Stimulated activated CD8-positive, alpha-beta memory T cell treated with anti-CD3 and anti-CD28 coated beads, Interleukin-4, amount 100 ng/mL, for 48 hours (primary cell): ENCODE results near the gene RARRES2.
A peak's percentile ranks its signal among the peaks of the same experiment; 100 is the strongest.
"Not testable (repeated sequence)": the region's sequence is repeated elsewhere in the genome, so short reads cannot be mapped to it uniquely, and the experiment has no call there.

Experiments
- DNase-seq: peaks from one replicate; pipeline ENCODE4 v3.0.0-alpha.2; 2020

RARRES2 gene

GRCh38 chr7:150335108-150335773 is 6.2 kb downstream of the RARRES2 start:
- DNase-seq: no peak

DNA sequence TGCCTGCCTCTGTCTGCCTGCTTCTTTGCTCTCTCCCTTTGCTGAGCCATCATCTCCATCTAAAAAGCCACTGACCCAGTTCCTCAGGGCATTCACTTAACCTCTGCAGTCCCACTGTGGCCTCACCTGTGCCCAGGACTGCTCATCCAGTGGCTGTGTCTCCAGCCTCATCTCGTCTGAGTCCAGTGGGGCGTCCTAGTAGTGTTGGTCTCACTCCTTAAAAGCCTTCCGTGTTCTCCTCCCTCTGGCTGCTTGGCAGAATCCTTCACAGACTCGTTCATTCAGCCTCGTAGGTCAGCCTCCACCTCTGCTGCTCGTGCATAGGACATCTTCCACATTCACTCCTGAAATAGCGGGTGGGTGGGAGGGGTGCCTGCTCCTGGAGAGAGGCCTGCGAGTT is 7.3 kb downstream of the RARRES2 start:
- no peak for DNase-seq

- no peak for DNase-seq
Measured at GRCh38 chr7:150333659-150334058, 7.8 kb downstream of the RARRES2 start.

- no peak for DNase-seq
Measured at GRCh38 chr7:150332852-150333635, 8.4 kb downstream of the RARRES2 start.

DNA sequence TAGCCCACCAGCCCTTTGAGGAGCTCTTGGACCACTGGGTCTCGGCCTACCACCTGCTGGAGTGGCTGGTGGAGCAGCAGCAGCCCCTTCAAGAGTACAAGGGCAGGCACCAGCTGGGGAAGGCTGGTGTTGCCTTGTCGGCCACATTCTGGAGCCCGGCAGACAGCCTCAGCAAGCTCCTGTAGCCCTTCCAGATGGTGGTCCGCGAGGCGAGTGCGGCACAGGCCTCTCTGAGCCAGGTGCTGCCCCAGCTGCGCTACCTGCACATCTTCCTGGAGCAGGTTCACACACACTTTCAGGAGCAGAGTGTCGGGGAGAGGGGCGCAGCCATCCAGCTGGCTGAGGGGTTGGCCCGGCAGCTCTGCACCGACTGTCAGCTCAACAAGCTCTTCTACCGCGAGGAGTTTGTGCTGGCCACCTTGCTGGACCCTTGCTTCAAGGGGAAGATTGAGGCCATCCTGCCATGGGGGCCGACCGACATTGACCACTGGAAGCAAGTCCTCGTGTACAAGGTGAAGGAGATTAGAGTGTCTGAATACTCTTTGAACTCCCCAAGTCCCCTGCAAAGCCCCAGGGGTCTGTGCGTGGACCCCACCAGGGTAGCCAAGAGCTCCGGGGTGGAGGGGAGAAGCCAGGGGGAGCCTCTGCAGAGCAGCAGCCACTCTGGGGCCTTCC is 11.1 kb downstream of the RARRES2 start:
- no peak for DNase-seq

DNA sequence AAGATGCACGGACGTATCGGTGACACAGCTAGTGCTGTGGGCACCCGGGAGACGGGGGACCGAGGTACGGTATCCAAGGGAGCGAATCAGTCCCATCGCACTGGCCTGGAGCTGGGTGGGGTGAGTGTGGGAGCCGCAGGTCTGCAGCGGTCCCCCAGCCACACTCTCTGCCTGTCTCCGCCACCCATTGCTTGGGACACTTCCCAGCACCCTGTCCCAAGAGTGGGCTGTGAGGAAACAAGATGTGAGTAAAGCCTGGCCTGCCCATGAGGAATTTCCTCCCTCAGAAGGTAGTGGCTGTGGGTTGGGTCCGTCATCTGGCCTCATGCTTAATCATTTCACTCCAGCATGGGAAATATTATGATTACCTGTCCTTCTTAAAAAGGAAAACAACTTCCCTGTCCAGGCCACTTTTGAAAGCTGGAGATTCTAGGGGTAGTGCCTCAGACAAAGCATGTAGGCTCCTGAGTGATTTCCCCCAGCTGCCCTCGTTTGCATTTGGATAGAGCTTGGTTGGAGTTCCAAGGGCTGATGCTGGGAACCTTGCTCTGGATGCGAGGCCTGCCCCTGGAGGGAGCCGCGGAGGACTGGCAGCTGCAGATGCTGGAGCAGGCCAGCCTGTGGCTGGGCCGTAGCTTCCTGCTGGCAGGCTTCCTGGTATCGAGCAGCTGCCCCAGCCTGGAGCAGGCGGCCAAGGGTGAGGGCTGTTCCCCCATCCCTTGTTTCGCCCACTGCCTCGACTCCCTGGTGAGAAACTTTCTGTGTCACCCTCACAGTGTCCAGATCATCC is 11.9 kb downstream of the RARRES2 start:
- no peak for DNase-seq

GRCh38 chr7:150327308-150327707 is 14.1 kb downstream of the RARRES2 start:
- DNase-seq: no peak

GRCh38 chr7:150326657-150327268 is 14.7 kb downstream of the RARRES2 start:
- no peak for DNase-seq

DNA sequence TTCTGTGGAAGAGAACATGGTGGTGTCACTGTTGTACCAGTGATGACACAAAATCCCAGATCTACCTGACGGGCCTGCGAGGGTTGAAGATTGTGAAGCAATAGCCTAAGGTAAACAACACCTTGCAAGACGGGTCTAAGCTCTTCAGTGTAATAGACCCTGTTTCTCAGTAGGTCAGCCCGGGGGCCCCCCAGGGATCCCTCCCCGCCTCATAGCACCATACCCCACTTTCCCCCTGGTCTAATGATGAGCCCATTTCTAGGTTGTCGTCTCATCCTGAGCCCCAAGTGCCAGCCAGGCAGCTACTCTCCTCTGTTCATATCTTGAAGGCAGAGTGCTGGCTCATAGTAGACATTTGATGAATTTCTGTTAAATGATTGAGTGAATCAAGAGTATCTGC is 15.5 kb downstream of the RARRES2 start:
- DNase-seq: no peak

GRCh38 chr7:150325110-150325611 is 16.3 kb downstream of the RARRES2 start:
- no peak for DNase-seq

GRCh38 chr7:150324373-150324961 is 17.0 kb downstream of the RARRES2 start:
- DNase-seq: no peak

GRCh38 chr7:150323682-150324372 is 17.6 kb downstream of the RARRES2 start:
- DNase-seq: no peak

DNA sequence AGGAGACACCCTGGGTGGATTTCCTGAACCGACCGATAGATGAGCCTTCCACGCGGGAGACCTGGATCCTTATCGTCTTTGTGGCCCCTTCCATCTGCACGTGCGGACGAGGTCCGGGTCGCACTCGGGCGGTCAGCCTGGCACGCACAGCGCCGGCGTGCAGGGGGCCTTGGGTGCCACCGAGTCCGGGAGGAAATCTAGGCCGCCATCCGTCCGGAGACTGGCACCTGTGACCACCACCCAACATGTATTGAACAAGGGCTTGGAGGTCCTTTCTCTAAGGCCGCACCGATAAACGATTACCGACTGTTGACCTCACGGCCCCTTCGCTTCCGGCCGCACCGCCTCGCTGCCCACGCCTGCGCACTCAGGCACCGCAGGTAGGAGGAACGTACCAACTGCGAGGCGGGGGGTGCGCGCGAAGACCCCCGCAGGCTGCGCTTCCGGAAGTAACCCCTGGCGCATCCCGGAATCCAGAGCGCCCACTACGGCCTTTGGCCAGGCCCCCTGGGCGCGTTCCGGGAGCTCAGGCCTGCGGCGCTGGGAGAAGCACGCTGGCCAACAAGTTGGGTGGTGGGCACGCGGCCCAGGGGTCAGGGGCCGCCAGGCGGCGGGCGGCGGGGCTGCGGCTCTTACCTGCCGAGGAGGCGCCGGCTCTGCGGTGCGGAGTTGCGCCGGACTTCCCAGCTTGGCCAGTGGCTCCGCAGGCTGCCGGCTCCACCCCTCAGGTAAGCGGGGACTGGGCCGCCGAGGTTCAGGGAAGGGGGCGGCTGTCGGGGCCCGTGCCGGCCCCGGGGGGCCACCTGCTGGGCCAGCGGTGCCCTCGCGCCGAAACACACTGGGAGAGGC is 18.4 kb downstream of the RARRES2 start, which contains the start of the genes ACTR3C and LRRC61:
Gene ACTR3C, minus strand, starts transcription at position 713 of the 849 bp plus-strand sequence. CDS start 28,249 bp downstream, outside the sequence.
Gene LRRC61, plus strand, starts transcription at position 523 of the 849 bp plus-strand sequence. CDS start 13,507 bp downstream, outside the sequence.
- peak; percentile 84 for DNase-seq

GRCh38 chr7:150322114-150322832 is 19.2 kb downstream of the RARRES2 start:
- DNase-seq: peak; percentile 79

GRCh38 chr7:150321788-150322113 is 19.7 kb downstream of the RARRES2 start:
- no peak for DNase-seq

DNA sequence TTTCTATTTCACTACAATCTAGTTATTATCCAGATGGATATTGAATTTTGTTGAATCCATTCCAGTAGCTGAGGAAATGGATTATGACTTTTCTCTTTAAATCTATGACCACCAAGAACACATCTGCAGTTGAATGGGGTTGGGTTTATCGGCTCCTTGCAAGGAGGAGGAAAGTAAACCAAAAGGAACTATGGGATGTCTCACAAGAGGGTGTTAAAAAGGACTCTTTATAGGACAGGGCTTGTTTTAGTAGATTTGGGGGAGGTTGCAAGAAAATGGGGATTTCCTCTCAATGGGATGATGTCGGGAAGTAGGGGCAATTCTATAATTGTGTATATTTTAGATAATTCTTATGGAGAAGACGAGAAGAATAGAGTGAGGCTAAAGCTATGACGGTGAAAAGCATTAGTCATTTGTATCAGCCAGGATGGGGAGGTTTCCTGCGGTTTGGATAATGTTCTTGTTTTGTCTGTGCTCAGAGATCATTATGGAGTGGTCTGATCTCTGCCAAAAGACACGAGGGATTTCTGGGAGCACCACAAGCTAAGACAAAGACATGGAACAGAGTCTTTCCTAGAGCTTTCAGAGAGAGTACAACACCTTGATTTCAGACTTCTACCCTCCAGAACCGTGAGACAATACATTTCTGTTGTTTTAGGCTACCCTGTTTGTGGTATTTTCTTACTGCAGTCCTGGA is 23.5 kb downstream of the RARRES2 start:
- no peak for DNase-seq

GRCh38 chr7:150316987-150317386 is 24.4 kb downstream of the RARRES2 start:
- not testable (repeated sequence) for DNase-seq

DNA sequence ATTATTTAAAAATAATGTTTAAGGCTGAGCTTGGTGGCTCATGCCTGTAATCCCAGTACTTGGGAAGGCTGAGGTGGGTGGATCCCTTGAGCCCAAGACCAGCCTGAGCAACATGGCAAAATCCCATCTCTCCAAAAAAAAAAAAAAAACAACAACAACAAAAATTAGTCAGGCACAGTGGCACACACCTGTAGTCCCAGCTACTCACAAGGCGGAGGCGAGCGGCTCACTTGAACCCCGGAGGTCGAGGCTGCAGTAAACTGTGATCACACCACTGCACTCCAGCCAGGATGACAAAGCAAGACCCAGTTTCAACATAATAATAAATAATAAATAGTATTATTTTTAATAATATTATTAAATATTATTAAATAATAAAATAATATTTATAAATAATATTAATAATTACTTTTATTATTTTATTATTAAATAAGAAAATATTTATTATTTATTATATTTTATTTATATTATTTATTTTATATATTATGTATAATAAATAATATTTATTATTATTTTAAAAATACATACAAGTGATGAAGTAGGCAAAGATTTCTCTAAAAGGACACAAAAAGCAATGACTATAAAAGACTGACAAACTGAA is 26.7 kb downstream of the RARRES2 start:
- DNase-seq: no peak
